Measurements from ENCODE around the gene ATXN7L3. TPM values are rescaled to one million over a fixed set of nuclear protein-coding genes. Genes with fewer than 3 reads are reported as not detected.

The ATXN7L3 gene
- total and polyA plus RNA-seq, 2 donors (not counting 3 experiments of a cell fraction or from before 2014, with no cell fraction given) = 61.3 to 82.5 TPM

GRCh38 chr17:44205962-44206824, 6.5 kb upstream of the ATXN7L3 start:
- no peak overlapping the region for H3K27ac ChIP-seq (ENCODE audit: insufficient read depth, low read depth, low read length)
- no peaks in the 10 kb centered on the region for H4K20me1 ChIP-seq (replicated peaks; ENCODE audit: control insufficient read depth, extremely low read depth, insufficient read depth, low read length)
- POLR2A ChIA-PET = no interaction called here
- no peaks in the 10 kb centered on the region for H3K9me3 ChIP-seq (replicated peaks; ENCODE audit: control insufficient read depth, insufficient read depth, low read length)
- intact Hi-C loops (cut with micrococcal nuclease) (no loop called here), dilution Hi-C loops (cut with MboI; ENCODE audit: extremely low pct_ligation_motif_present, low sequenced_read_pairs) (no loop called here)
- FAIRE-seq (no peak), DNase-seq (ENCODE audit: low read depth, low spot score) (no peak)
- CTCF ChIA-PET = interaction anchor here (0.7 to 1.4 kb wide), 8 partner anchors 8 to 157 kb away, joined by 3 to 6 read pairs (median 3); partner anchors contain the start of genes FAM171A2, GRN and UBTF
- H3K9me1 ChIP-seq (replicated peaks; ENCODE audit: control insufficient read depth, extremely low read depth, insufficient read depth, low read length) = no peaks in the 10 kb centered on the region
- TF ChIP-seq, protein P1, sequence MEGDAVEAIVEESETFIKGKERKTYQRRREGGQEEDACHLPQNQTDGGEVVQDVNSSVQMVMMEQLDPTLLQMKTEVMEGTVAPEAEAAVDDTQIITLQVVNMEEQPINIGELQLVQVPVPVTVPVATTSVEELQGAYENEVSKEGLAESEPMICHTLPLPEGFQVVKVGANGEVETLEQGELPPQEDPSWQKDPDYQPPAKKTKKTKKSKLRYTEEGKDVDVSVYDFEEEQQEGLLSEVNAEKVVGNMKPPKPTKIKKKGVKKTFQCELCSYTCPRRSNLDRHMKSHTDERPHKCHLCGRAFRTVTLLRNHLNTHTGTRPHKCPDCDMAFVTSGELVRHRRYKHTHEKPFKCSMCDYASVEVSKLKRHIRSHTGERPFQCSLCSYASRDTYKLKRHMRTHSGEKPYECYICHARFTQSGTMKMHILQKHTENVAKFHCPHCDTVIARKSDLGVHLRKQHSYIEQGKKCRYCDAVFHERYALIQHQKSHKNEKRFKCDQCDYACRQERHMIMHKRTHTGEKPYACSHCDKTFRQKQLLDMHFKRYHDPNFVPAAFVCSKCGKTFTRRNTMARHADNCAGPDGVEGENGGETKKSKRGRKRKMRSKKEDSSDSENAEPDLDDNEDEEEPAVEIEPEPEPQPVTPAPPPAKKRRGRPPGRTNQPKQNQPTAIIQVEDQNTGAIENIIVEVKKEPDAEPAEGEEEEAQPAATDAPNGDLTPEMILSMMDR (IDR thresholded peaks at IDR 0.05; ENCODE audit: extremely low read depth in 1 of 2, insufficient read depth in 1 of 2, low read depth in 1 of 2, low read length in 2 of 2) = peak in 1 of 2 donors; percentile 17
- no peak for TF ChIP-seq MYC (IDR thresholded peaks at IDR 0.05; ENCODE audit: low read depth, low read length)
- H2AFZ ChIP-seq (ENCODE audit: low read depth, low read length) = no peak overlapping the region
- no peak overlapping the region for H3K4me2 ChIP-seq (ENCODE audit: insufficient read depth, low read length)
- H3K9ac ChIP-seq (replicated peaks; ENCODE audit: extremely low read depth, insufficient read depth, low read length) = no peak overlapping the region
- no TSS peak for BruUV-seq (replicated peaks)
- no peaks in the 10 kb centered on the region for H3K79me2 ChIP-seq (ENCODE audit: control insufficient read depth, insufficient read depth, low read length)
- H3K4me3 ChIP-seq (replicated peaks in 1 of 3; ENCODE audit: insufficient read depth in 1 of 3, low read depth in 1 of 3, low read length in 3 of 3) = no peak overlapping the region
- H3K27me3 ChIP-seq (ENCODE audit: control insufficient read depth in 2 of 2, insufficient read depth in 2 of 2, low read length in 2 of 2) = no peaks in the 10 kb centered on the region
- peaks cover 13% of the 10 kb centered on the region for H3K4me1 ChIP-seq (ENCODE audit: control insufficient read depth, extremely low read depth, insufficient read depth, low read length)
- H3K36me3 ChIP-seq (ENCODE audit: control insufficient read depth in 2 of 2, extremely low read depth in 1 of 2, insufficient read depth in 2 of 2, low read length in 2 of 2) = peaks cover 8 to 28% of the 10 kb centered on the region in 2 experiments

GRCh38 chr17:44204441-44204882, 4.8 kb upstream of the ATXN7L3 start:
- POLR2A ChIA-PET = interaction anchor here (1.5 kb wide), 1 partner anchor 141 kb away, joined by 4 read pairs; the partner anchor contains the start of gene GRN
- Histone ChIP-seq H3K36me3 (ENCODE audit: control insufficient read depth in 2 of 2, extremely low read depth in 1 of 2, insufficient read depth in 2 of 2, low read length in 2 of 2) (peaks cover 3 to 20% of the 10 kb centered on the region in 2 experiments), H3K4me1 (ENCODE audit: control insufficient read depth, extremely low read depth, insufficient read depth, low read length) (peaks cover 12% of the 10 kb centered on the region), H4K20me1 (replicated peaks; ENCODE audit: control insufficient read depth, extremely low read depth, insufficient read depth, low read length) (no peaks in the 10 kb centered on the region), H3K4me2 (ENCODE audit: insufficient read depth, low read length) (no peak overlapping the region), H3K79me2 (ENCODE audit: control insufficient read depth, insufficient read depth, low read length) (no peaks in the 10 kb centered on the region), H3K9me3 (replicated peaks; ENCODE audit: control insufficient read depth, insufficient read depth, low read length) (no peaks in the 10 kb centered on the region), H3K27me3 (ENCODE audit: control insufficient read depth in 2 of 2, insufficient read depth in 2 of 2, low read length in 2 of 2) (no peaks in the 10 kb centered on the region), H3K4me3 (replicated peaks in 1 of 3; ENCODE audit: insufficient read depth in 1 of 3, low read depth in 1 of 3, low read length in 3 of 3) (no peak overlapping the region), H3K27ac (ENCODE audit: insufficient read depth, low read depth, low read length) (no peak overlapping the region), H2AFZ (ENCODE audit: low read depth, low read length) (no peak overlapping the region), H3K9ac (replicated peaks; ENCODE audit: extremely low read depth, insufficient read depth, low read length) (no peak overlapping the region), H3K9me1 (replicated peaks; ENCODE audit: control insufficient read depth, extremely low read depth, insufficient read depth, low read length) (no peaks in the 10 kb centered on the region)
- FAIRE-seq = peak; percentile 18
- BruUV-seq (replicated peaks) = no TSS peak
- CTCF ChIA-PET = interaction anchor here (0.9 to 2.4 kb wide), 16 partner anchors 12 to 319 kb away, joined by 3 to 17 read pairs (median 4); partner anchors contain the start of genes GRN and SLC25A39
- DNase-seq (ENCODE audit: low read depth, low spot score) = no peak
- TF ChIP-seq POLR2AphosphoS5 (IDR thresholded peaks at IDR 0.05; ENCODE audit: insufficient read depth, low read depth, low read length) = no peak
- TF ChIP-seq FOS (IDR thresholded peaks at IDR 0.05; ENCODE audit: borderline replicate concordance, insufficient read depth, low read length) = peak; percentile 38
- TF ChIP-seq JUN (IDR thresholded peaks at IDR 0.05; ENCODE audit: borderline replicate concordance, insufficient read depth, insufficient read length, low read depth) = no peak
- TF ChIP-seq GATA2 (IDR thresholded peaks at IDR 0.05; ENCODE audit: insufficient read depth, insufficient read length, low read depth, low read length) = no peak
- dilution Hi-C loops (cut with MboI; ENCODE audit: extremely low pct_ligation_motif_present, low sequenced_read_pairs) = no loop called here
- intact Hi-C loops (cut with micrococcal nuclease) = no loop called here

Measured in endothelial cell of umbilical vein (primary cell).